ENCODE measurements around the gene ZNF8.
"Not testable (repeated sequence)": the region's sequence is repeated elsewhere in the genome, so short reads cannot be mapped to it uniquely, and the experiment has no call there.

ZNF8 gene

GRCh38 chr19:58338336-58338735, 59.6 kb downstream of the ZNF8 start:
- DNase-seq, result no peak

- DNase-seq, result no peak
Observed at GRCh38 chr19:58338825-58339558, 60.2 kb downstream of the ZNF8 start.

GRCh38 chr19:58345558-58345957, 66.8 kb downstream of the ZNF8 start:
- DNase-seq, result no peak

GRCh38 chr19:58346961-58347929, 68.5 kb downstream of the ZNF8 start:
- peak; percentile 73 for DNase-seq

- DNase-seq, result not testable (repeated sequence)
Observed at GRCh38 chr19:58348080-58348479, 69.3 kb downstream of the ZNF8 start.

GRCh38 chr19:58349590-58349989, 70.8 kb downstream of the ZNF8 start:
- no peak for DNase-seq

- no peak for DNase-seq
Observed at GRCh38 chr19:58350001-58350861, 71.5 kb downstream of the ZNF8 start.

GRCh38 chr19:58350871-58351557, 72.3 kb downstream of the ZNF8 start:
- no peak for DNase-seq

GRCh38 chr19:58351558-58351878, 72.8 kb downstream of the ZNF8 start:
- DNase-seq, result no peak

GRCh38 chr19:58351990-58352755, 73.4 kb downstream of the ZNF8 start:
- no peak for DNase-seq

Data from right forelimb (tissue), 1 donor.